GM12801 (cell line): Measurements from ENCODE around the gene TOM1L1.

Source experiments
- TF ChIP-seq, protein P1 (sequence below): IDR thresholded peaks from one replicate; pipeline ENCODE4 v1.5.1; 2011; ENCODE audit warnings: control low read depth; ENCODE audit not compliant: insufficient read length; ENCODE audit errors: extremely low read depth

TOM1L1 gene

DNA sequence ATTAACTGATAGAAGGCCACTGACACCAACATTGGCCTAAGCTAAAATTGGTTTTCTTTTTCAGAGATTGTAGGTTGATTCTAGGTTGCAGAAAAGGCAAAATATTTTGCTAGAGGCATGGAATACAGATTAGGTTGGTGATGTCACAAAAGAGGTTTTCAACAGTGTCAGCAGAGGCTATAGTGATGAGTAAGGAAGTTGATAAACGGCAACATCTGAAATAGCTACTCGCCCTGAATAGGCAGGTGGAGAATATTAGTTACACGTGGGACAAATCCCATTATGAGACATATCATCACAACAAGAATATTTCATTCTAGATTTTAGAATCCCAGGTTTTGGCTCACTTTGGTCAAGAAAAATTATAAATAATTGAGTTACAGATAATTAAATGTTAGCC is 1.5 kb upstream of the TOM1L1 start:
- TF ChIP-seq, protein P1, sequence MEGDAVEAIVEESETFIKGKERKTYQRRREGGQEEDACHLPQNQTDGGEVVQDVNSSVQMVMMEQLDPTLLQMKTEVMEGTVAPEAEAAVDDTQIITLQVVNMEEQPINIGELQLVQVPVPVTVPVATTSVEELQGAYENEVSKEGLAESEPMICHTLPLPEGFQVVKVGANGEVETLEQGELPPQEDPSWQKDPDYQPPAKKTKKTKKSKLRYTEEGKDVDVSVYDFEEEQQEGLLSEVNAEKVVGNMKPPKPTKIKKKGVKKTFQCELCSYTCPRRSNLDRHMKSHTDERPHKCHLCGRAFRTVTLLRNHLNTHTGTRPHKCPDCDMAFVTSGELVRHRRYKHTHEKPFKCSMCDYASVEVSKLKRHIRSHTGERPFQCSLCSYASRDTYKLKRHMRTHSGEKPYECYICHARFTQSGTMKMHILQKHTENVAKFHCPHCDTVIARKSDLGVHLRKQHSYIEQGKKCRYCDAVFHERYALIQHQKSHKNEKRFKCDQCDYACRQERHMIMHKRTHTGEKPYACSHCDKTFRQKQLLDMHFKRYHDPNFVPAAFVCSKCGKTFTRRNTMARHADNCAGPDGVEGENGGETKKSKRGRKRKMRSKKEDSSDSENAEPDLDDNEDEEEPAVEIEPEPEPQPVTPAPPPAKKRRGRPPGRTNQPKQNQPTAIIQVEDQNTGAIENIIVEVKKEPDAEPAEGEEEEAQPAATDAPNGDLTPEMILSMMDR: no peak

GRCh38 chr17:54899721-54900456 is 763 bp upstream of the TOM1L1 start:
- TF ChIP-seq, protein P1: no peak

DNA sequence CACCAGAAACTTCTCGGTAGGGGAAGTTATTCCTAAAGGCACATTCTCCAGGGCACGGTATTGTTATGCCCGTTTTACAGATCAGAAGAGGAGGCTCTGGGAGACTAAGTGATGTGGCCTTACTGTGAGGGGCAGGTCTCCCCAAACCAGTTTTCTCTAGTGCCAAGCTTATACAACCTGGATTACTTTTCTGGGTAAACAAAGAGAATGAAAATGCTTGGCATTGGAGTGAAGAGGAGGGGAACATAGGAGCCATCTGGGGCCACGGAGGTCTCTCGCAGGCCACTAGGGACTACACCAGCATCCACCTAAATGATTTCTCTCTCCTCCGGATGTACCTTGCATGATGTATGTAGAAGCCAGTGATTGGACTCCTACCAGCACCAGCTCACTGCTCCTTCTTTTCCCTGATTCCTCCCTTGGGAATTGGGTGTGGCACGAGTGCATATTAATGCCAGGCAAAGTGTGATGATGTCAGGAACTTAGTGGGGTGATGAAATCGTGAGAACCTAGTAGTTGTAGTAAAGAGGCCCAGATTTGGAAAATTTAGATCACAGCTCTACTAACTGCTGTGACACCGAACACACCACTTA is 674 bp downstream of the TOM1L1 start:
- TF ChIP-seq, protein P1: no peak

DNA sequence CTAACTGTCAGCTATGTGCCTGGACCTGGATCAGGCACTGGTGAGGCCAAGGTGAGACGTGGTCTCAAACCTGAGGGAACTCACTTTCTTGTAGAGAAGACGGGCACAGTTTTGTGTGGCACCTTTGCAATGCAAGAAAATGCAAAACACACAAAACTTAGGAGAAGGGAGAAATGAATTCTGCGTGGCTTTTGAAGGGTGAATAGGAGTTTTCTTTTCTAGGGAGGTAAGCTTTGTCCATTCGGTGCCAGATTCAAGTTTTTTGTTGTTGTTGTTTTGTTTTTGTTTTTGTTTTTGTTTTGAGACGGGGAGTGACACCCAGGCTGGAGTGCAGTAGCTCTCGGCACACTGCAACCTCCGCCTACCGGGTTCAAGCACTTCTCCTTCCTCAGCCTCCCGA is 1.4 kb downstream of the TOM1L1 start:
- TF ChIP-seq, protein P1: no peak

DNA sequence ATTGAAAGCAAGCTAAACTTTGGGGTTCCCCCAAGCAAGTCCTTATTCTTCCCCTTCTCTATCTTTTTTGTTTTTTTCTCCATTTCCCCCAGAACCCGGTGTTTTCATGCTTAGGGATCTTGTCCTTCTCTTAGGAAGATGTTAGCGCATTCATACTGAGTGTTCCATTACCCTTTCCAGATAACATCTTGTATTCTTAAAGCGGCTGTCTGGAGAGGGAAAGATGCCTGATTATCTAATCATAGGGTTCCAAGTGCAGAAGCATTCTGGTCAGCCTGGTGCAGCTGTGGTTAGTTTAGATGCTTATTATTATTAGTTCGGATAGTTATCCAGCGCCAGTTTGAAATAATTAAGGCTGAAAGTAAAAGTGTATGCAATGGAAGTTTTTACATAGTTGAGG is 2.0 kb downstream of the TOM1L1 start:
- TF ChIP-seq, protein P1: no peak

DNA sequence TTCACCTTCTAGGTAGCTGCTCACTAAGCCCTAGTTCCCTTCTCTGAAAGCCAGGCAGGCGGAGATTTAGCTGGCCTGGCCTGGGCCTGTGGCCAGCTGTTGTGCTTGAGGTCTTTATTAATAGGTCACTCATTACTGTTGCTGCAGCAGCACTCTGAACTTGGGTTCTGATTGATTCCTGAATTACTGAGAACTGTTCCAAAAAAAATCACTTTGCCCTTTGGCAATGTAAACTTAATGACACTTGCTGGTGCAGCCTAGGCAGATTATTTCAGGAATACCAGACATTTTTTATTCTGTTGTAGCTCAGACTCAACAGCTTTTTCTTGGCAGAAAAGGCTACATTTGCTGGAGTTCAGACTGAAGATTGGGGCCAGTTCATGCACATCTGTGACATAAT is 2.7 kb downstream of the TOM1L1 start:
- TF ChIP-seq, protein P1: no peak

GRCh38 chr17:54906683-54907082 is 6.0 kb downstream of the TOM1L1 start:
- TF ChIP-seq, protein P1: no peak
